Duodenal mucosa (tissue), 2 donors: ENCODE measurements around the gene ABHD2.
"Not testable (repeated sequence)": the region's sequence is repeated elsewhere in the genome, so short reads cannot be mapped to it uniquely, and the experiment has no call there.

Experiments used
- H3K27ac ChIP-seq: one replicate; pipeline ENCODE4 v1.7.0; 2013; ENCODE audit warnings: low read depth, low read length
- H3K27me3 ChIP-seq, 2 donors: one replicate each; pipeline ENCODE4 v1.7.0; 2013; ENCODE audit warnings: low read length in 2 of 2, control low read depth in 1 of 2; ENCODE audit not compliant: insufficient read depth in 2 of 2, control insufficient read depth in 1 of 2
- H3K36me3 ChIP-seq, 2 donors: one replicate each; pipeline ENCODE4 v1.7.0; 2013; ENCODE audit warnings: low read length in 2 of 2, control low read depth in 1 of 2; ENCODE audit not compliant: insufficient read depth in 2 of 2, control insufficient read depth in 1 of 2
- H3K4me1 ChIP-seq, 2 donors: one replicate each; pipeline ENCODE4 v1.7.0; 2013; ENCODE audit warnings: low read length in 2 of 2, control low read depth in 1 of 2; ENCODE audit not compliant: insufficient read depth in 2 of 2, control insufficient read depth in 1 of 2
- H3K4me3 ChIP-seq, 2 donors: one replicate each; pipeline ENCODE4 v1.7.0; 2013; ENCODE audit warnings: low read length in 2 of 2, low read depth in 1 of 2
- H3K9ac ChIP-seq, 2 donors: one replicate each; pipeline ENCODE4 v1.7.0; 2013; ENCODE audit warnings: low read length in 2 of 2, low read depth in 1 of 2
- H3K9me3 ChIP-seq, 2 donors: one replicate each; pipeline ENCODE4 v1.7.0; 2013; ENCODE audit warnings: low read length in 2 of 2, control low read depth in 1 of 2; ENCODE audit not compliant: control insufficient read depth in 1 of 2

The ABHD2 gene

DNA sequence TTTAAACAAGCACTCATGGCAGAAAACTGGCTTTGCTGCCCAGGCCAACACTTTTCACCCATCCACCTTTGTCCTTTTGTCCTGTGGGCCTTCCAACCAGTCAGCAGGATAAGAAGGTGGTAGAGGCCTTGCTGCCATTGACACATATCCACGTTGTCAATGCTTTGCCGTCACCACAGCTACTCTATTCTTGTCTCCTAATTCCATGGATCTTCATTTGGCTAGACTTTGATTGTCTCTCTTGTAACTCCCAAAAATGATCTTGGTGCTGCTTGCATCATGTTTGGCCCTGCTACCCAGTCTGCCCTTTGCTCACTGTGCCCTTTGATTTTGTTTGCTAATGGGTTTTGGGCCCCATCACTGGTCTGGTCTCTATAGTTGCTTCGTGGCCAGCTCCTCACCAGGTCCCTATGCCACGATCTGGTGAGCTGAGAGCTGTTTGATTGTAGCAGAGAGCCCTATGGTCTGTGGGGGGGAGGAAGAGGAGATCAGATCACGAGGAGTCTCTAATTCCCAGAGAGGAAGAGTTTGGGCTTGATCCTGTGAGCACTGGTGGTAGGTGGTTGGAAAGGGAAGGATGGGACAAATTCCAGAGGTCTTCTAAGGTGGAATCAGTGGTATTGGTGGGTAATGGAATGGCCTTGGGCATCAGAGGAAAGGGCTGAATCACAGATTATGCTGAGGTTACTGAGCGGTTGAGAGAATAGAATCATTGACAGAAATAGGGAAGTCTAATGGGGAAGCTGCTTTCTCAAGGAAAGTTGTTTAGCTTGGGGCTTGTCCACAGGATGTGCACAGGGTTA lies 40.3 kb downstream of the ABHD2 start:
- Histone ChIP-seq H3K4me3 (no peak overlapping the region), H3K27me3 (no peaks in the 10 kb centered on the region), H3K4me1 (peaks cover 22 to 39% of the 10 kb centered on the region in 2 donors), H3K9me3 (no peaks in the 10 kb centered on the region), H3K9ac (no peak overlapping the region), H3K36me3 (peaks cover 24 to 29% of the 10 kb centered on the region in 2 donors), H3K27ac (no peak overlapping the region)

- Histone ChIP-seq H3K4me1 (peaks cover 22 to 39% of the 10 kb centered on the region in 2 donors), H3K4me3 (no peak overlapping the region), H3K27ac (no peak overlapping the region)
These were observed 41.0 kb downstream of the ABHD2 start for GRCh38 chr15:89129123-89129815.

DNA sequence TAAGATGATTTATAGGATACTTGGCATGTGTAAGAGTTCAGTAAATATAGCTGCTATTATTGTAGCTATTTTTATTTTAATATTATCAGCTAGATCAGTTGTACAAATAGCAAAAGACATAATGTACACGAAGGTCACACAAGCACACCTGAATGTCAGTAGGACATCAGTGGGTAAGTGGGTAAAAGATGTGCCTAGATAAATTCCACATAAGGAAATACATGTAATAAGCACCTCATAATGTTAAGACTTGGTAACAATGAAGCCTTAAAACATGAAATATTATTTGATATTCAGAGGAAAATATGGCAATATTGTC lies 41.5 kb downstream of the ABHD2 start:
- H3K36me3 ChIP-seq, result peaks cover 18 to 29% of the 10 kb centered on the region in 2 donors
- H3K27me3 ChIP-seq, result no peaks in the 10 kb centered on the region
- no peaks in the 10 kb centered on the region for H3K9me3 ChIP-seq
- H3K27ac ChIP-seq, result no peak overlapping the region
- H3K4me3 ChIP-seq, result no peak overlapping the region
- H3K4me1 ChIP-seq, result peaks cover 22 to 39% of the 10 kb centered on the region in 2 donors
- no peak overlapping the region for H3K9ac ChIP-seq

More at GRCh38 chr15:89129123-89129815, 41.0 kb downstream of the ABHD2 start:
- H3K9me3 ChIP-seq, result no peaks in the 10 kb centered on the region
- H3K36me3 ChIP-seq, result peaks cover 18 to 29% of the 10 kb centered on the region in 2 donors
- H3K9ac ChIP-seq, result no peak overlapping the region
- no peaks in the 10 kb centered on the region for H3K27me3 ChIP-seq

DNA sequence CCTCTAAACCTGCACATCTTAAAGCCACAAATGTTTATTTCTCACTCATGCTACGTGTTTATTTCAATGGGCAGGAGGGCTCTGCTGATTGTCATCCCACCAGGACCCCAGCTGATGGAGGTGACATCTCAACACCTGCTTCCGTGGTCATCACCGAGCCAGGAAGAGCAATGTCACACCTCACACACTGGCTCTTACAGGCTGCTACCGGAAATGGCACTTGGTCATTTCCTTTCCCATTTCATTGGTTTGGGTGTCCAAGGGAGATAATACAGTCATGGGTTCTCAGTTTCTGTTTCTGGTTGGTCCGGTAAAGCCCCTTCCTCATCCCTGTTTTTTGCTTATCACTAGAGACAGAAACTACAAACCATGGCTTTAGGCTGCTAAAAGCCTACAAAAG lies 41.9 kb downstream of the ABHD2 start:
- Histone ChIP-seq H3K4me3 (no peak overlapping the region), H3K4me1 (peaks cover 22 to 39% of the 10 kb centered on the region in 2 donors), H3K36me3 (peaks cover 18 to 29% of the 10 kb centered on the region in 2 donors), H3K9ac (no peak overlapping the region), H3K27ac (no peak overlapping the region), H3K27me3 (no peaks in the 10 kb centered on the region), H3K9me3 (no peaks in the 10 kb centered on the region)

- Histone ChIP-seq H3K27me3 (no peaks in the 10 kb centered on the region), H3K9me3 (no peaks in the 10 kb centered on the region), H3K36me3 (peaks cover 9 to 23% of the 10 kb centered on the region in 2 donors), H3K27ac (no peak overlapping the region), H3K9ac (no peak overlapping the region), H3K4me3 (no peak overlapping the region), H3K4me1 (peaks cover 27 to 40% of the 10 kb centered on the region in 2 donors)
These were observed 43.5 kb downstream of the ABHD2 start for GRCh38 chr15:89131731-89132130.

GRCh38 chr15:89132611-89133507 lies 44.6 kb downstream of the ABHD2 start:
- Histone ChIP-seq H3K27ac (no peak overlapping the region), H3K27me3 (no peaks in the 10 kb centered on the region), H3K36me3 (peaks cover 8 to 19% of the 10 kb centered on the region in 2 donors), H3K4me1 (peaks cover 30 to 50% of the 10 kb centered on the region in 2 donors), H3K9ac (no peak overlapping the region), H3K4me3 (no peak overlapping the region), H3K9me3 (no peaks in the 10 kb centered on the region)

GRCh38 chr15:89135387-89136077 lies 47.3 kb downstream of the ABHD2 start:
- H3K27ac ChIP-seq, H3K9me3 ChIP-seq, H3K27me3 ChIP-seq, H3K4me3 ChIP-seq, H3K9ac ChIP-seq: not testable (repeated sequence)
- peaks cover 21 to 32% of the 10 kb centered on the region in 2 donors for H3K4me1 ChIP-seq
- peaks cover 0 to 25% of the 10 kb centered on the region in 2 donors for H3K36me3 ChIP-seq

DNA sequence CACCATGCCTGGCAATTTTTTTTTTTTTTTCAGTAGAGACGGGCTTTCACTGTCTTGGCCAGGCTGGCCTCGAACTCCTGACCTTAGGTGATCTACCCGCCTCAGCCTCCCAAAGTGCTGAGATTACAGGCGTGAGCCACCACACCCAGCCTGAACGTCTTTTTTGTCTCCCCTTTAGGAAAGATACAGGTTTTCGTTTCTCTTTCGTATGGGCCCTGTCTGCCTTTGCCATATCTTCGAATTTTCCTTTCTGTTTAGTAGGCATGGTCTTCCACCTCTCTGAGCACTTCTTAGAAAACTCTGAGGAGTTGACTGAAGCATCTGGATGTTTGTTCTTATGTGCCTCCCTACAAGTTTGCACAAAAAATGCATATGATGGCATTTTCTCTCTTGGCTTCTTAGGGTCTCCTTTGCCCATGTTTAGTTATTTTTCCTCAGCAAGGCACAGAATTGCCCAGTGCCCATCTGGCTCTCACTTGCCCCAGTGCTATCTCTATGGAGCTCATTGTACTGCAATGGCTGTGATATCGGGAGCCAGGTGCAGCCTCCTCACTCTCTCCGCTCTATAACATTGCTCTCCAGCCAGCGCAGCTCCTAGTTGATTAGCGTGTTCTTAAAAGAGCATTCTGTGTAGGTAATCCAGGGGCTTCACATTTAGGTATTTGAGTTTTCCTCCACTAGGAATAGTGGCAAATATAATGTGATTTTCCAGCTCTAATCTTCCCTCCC lies 48.0 kb downstream of the ABHD2 start:
- no peak overlapping the region for H3K9ac ChIP-seq
- no peak overlapping the region for H3K4me3 ChIP-seq
- no peaks in the 10 kb centered on the region for H3K9me3 ChIP-seq
- peaks cover 0 to 21% of the 10 kb centered on the region in 2 donors for H3K36me3 ChIP-seq
- no peak overlapping the region for H3K27ac ChIP-seq
- peaks cover 21 to 32% of the 10 kb centered on the region in 2 donors for H3K4me1 ChIP-seq
- H3K27me3 ChIP-seq, result no peaks in the 10 kb centered on the region
